DOHH2 (cell line): Measurements from ENCODE around the gene BTF3L4.

ENCODE experiments used
- H3F3A ChIP-seq: fragments of 200-600 bp; sonication (generic), shearing (Covaris generic); 2 replicates; pipeline ENCODE4 v1.6.0; 2016; ENCODE audit warnings: antibody characterized with exemption, mild to moderate bottlenecking; ENCODE audit not compliant: control insufficient read depth, insufficient read depth
- H3K27ac ChIP-seq: fragments of 200-600 bp; sonication (generic); 2 replicates; pipeline ENCODE4 v1.5.1; 2014; ENCODE audit warnings: low read depth, mild to moderate bottlenecking, low read length, moderate library complexity
- H3K27me3 ChIP-seq: fragments of 200-600 bp; sonication (generic); 2 replicates; pipeline ENCODE4 v1.6.1; 2014; ENCODE audit warnings: mild to moderate bottlenecking, low read length, mixed read lengths; ENCODE audit not compliant: control insufficient read depth
- H3K36me3 ChIP-seq: fragments of 200-600 bp; sonication (generic); 2 replicates; pipeline ENCODE4 v1.6.1; 2014; ENCODE audit warnings: mild to moderate bottlenecking, low read length, moderate library complexity, mixed read lengths; ENCODE audit not compliant: control insufficient read depth
- H3K4me1 ChIP-seq: fragments of 200-600 bp; sonication (generic); 2 replicates; pipeline ENCODE4 v1.6.1; 2014; ENCODE audit warnings: mild to moderate bottlenecking, low read length, mixed read lengths; ENCODE audit not compliant: control insufficient read depth
- H3K4me2 ChIP-seq: fragments of 200-600 bp; sonication (generic); 2 replicates; pipeline ENCODE4 v1.6.0; 2014; ENCODE audit warnings: mild to moderate bottlenecking, low read length, moderate library complexity
- H3K4me3 ChIP-seq: fragments of 200-600 bp; sonication (generic); 2 replicates; pipeline ENCODE4 v1.5.1; 2014; ENCODE audit warnings: mild to moderate bottlenecking, low read length, mixed read lengths
- H3K79me2 ChIP-seq: fragments of 200-600 bp; sonication (generic); 2 replicates; pipeline ENCODE4 v1.6.1; 2014; ENCODE audit warnings: mild to moderate bottlenecking, low read length, mixed read lengths; ENCODE audit not compliant: control insufficient read depth
- H3K9me2 ChIP-seq: fragments of 200-600 bp; sonication (generic); replicated peaks from 2 replicates; pipeline ENCODE4 v1.6.1; 2014; ENCODE audit warnings: mild to moderate bottlenecking, low read length, mixed read lengths; ENCODE audit not compliant: control insufficient read depth
- H3K9me3 ChIP-seq: fragments of 200-600 bp; sonication (generic); 2 replicates; pipeline ENCODE4 v1.6.1; 2014; ENCODE audit warnings: antibody characterized with exemption, low read length, mixed read lengths; ENCODE audit not compliant: control insufficient read depth, insufficient read depth
- H4K20me1 ChIP-seq: fragments of 200-600 bp; sonication (generic); 2 replicates; pipeline ENCODE4 v1.6.0; 2014; ENCODE audit warnings: low read depth, mild to moderate bottlenecking, antibody characterized with exemption, low read length, moderate library complexity; ENCODE audit not compliant: control insufficient read depth, insufficient read depth
- EZH2phosphoT487 ChIP-seq: fragments of 200-600 bp; sonication (generic); IDR thresholded peaks from 2 replicates; pipeline ENCODE4 v1.6.1; 2017; ENCODE audit warnings: borderline replicate concordance, mild to moderate bottlenecking, antibody characterized with exemption, low read length, moderate library complexity, mixed read lengths
- TF ChIP-seq, protein P1 (sequence below): fragments of 200-600 bp; sonication (generic); IDR thresholded peaks from one replicate; pipeline ENCODE4 v1.5.1; 2014; ENCODE audit warnings: antibody characterized with exemption, mild to moderate bottlenecking, low read depth, low read length; ENCODE audit not compliant: poor library complexity, severe bottlenecking

BTF3L4 gene

DNA sequence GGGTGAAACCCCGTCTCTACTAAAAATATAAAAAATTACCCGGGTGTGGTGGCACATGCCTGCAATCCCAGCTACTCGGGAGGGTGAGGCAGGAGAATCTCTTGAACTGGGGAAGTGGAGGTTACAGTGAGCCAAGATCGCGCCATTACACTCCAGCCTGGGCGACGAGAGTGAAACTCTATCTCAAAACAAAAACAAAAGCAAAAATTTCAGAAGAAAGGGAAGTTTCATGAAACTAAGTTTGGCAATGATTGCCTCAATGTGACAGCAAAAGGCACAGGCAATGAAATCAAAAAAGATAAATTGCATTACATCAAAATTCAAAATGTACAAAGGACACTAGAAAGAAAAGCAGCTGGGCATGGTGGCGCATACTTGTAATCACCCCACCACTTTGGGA lies 40.1 kb downstream of the BTF3L4 start:
- Histone ChIP-seq H4K20me1 (no peaks in the 10 kb centered on the region), H3K27me3 (peaks cover 12% of the 10 kb centered on the region; the same call in 1 of the 2 replicates), H3K4me1 (peaks cover 6% of the 10 kb centered on the region), H3K27ac (no peak overlapping the region), H3K36me3 (no peaks in the 10 kb centered on the region), H3K9me2 (no peaks in the 10 kb centered on the region), H3K79me2 (no peaks in the 10 kb centered on the region), H3K4me2 (no peak overlapping the region), H3K9me3 (no peaks in the 10 kb centered on the region), H3K4me3 (no peak overlapping the region), H3F3A (0 out of 2 replicates have a peak, but pooled peaks cover 3% of the 10 kb centered on the region)
- TF ChIP-seq EZH2phosphoT487: no peak
- TF ChIP-seq, protein P1, sequence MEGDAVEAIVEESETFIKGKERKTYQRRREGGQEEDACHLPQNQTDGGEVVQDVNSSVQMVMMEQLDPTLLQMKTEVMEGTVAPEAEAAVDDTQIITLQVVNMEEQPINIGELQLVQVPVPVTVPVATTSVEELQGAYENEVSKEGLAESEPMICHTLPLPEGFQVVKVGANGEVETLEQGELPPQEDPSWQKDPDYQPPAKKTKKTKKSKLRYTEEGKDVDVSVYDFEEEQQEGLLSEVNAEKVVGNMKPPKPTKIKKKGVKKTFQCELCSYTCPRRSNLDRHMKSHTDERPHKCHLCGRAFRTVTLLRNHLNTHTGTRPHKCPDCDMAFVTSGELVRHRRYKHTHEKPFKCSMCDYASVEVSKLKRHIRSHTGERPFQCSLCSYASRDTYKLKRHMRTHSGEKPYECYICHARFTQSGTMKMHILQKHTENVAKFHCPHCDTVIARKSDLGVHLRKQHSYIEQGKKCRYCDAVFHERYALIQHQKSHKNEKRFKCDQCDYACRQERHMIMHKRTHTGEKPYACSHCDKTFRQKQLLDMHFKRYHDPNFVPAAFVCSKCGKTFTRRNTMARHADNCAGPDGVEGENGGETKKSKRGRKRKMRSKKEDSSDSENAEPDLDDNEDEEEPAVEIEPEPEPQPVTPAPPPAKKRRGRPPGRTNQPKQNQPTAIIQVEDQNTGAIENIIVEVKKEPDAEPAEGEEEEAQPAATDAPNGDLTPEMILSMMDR: no peak

DNA sequence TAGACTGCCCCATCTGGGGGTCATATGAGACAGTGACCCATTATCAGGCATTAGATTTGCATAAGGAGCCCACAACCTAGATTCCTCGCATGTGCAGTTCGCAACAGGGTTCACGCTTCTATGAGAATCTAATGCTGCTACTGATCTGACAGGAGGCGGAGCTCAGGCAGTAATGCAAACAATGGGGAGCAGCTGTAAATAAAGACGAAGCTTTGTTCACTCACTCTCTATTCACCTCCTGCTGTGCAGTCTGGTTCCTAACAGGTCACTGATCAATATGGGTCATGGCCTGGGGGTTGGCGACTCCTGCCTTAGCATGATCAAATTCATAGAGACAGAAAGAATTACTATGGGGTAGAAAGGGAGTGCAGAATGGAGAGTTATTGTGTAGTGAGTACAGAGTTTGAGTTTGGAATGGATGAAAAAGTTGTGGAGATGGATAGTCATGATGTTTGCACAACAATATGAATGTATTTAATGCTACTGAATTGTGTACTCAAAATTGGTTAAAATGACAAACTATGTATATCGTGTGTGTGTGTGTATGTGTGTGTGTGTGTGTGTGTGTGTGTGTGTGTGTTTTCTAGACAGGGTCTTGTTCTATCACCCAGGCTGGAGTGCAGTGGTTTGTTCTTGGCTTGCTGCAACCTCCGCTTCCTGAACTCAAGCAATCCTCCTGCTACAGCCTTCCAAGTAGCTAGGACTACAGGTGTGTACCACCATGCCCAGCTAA lies 42.2 kb downstream of the BTF3L4 start:
- Histone ChIP-seq H3K79me2 (no peaks in the 10 kb centered on the region), H3K4me2 (peak overlapping the region; percentile 14; the same call in 1 of the 2 replicates), H4K20me1 (no peaks in the 10 kb centered on the region), H3F3A (no peaks in the 10 kb centered on the region), H3K9me2 (no peaks in the 10 kb centered on the region), H3K36me3 (no peaks in the 10 kb centered on the region), H3K27me3 (peaks cover 17% of the 10 kb centered on the region), H3K27ac (no peak overlapping the region), H3K4me3 (no peak overlapping the region), H3K9me3 (no peaks in the 10 kb centered on the region), H3K4me1 (peaks cover 6% of the 10 kb centered on the region)
- no peak for TF ChIP-seq EZH2phosphoT487
- TF ChIP-seq, protein P1: no peak

- Histone ChIP-seq H3K9me3 (no peaks in the 10 kb centered on the region), H3K36me3 (no peaks in the 10 kb centered on the region), H3K4me2 (no peak overlapping the region), H4K20me1 (no peaks in the 10 kb centered on the region), H3K4me3 (no peak overlapping the region), H3K79me2 (no peaks in the 10 kb centered on the region), H3K4me1 (peaks cover 6% of the 10 kb centered on the region), H3F3A (no peaks in the 10 kb centered on the region), H3K27ac (no peak overlapping the region), H3K27me3 (peaks cover 17% of the 10 kb centered on the region), H3K9me2 (no peaks in the 10 kb centered on the region)
- TF ChIP-seq, protein P1: no peak
- TF ChIP-seq EZH2phosphoT487: no peak
These were observed 46.4 kb downstream of the BTF3L4 start for GRCh38 chr1:52102336-52103013.
